HL-60 (cell line): ENCODE data around the gene PLEKHG1.

Experiments used
- CTCF ChIP-seq: IDR thresholded peaks from one replicate; pipeline ENCODE4 v1.5.1; 2011; ENCODE audit warnings: low read length, control low read depth, inconsistent platforms; ENCODE audit not compliant: insufficient read depth
- POLR2AphosphoS5 ChIP-seq: IDR thresholded peaks from 2 replicates; pipeline ENCODE4 v1.6.1; 2012; ENCODE audit warnings: low read depth
- SPI1 ChIP-seq: IDR thresholded peaks from 2 replicates; pipeline ENCODE4 v1.6.1; 2012; ENCODE audit warnings: low read depth, mild to moderate bottlenecking, borderline replicate concordance
- TF ChIP-seq, protein P1 (sequence below): IDR thresholded peaks from 2 replicates; pipeline ENCODE4 v1.6.1; 2012; ENCODE audit warnings: low read depth; ENCODE audit not compliant: insufficient replicate concordance

DNA sequence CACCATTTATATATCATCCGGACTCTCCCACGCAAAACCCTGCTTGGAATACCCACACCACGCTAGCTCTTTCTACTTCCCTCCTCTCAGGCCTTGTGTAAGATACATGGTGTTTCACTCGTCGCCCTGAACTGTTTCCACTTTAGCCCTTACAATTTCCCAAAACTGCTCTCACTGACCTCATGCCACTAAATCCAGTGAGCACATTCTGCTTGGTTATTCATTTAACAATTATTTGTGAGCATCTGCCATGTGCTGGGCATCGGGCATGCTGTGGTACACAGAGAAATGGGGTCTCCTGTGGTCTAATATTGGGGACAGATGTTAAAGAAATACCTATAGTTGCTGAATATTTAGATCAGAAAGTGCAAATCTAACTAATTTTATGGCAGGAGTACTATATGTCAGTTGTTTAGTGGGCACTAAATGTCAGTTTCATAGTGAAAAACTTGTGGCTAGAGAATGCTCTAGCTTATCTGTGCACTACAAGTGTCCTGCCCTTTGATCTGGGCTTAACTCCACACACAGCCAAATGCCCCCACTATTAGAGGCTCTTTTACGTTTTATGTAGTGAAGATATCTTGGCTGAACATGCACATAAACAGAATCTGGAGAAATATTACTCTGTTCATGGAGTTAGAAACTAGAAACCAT is 41.0 kb downstream of the PLEKHG1 start:
- no peak for TF ChIP-seq CTCF
- TF ChIP-seq POLR2AphosphoS5: no peak
- no peak for TF ChIP-seq SPI1
- TF ChIP-seq, protein P1, sequence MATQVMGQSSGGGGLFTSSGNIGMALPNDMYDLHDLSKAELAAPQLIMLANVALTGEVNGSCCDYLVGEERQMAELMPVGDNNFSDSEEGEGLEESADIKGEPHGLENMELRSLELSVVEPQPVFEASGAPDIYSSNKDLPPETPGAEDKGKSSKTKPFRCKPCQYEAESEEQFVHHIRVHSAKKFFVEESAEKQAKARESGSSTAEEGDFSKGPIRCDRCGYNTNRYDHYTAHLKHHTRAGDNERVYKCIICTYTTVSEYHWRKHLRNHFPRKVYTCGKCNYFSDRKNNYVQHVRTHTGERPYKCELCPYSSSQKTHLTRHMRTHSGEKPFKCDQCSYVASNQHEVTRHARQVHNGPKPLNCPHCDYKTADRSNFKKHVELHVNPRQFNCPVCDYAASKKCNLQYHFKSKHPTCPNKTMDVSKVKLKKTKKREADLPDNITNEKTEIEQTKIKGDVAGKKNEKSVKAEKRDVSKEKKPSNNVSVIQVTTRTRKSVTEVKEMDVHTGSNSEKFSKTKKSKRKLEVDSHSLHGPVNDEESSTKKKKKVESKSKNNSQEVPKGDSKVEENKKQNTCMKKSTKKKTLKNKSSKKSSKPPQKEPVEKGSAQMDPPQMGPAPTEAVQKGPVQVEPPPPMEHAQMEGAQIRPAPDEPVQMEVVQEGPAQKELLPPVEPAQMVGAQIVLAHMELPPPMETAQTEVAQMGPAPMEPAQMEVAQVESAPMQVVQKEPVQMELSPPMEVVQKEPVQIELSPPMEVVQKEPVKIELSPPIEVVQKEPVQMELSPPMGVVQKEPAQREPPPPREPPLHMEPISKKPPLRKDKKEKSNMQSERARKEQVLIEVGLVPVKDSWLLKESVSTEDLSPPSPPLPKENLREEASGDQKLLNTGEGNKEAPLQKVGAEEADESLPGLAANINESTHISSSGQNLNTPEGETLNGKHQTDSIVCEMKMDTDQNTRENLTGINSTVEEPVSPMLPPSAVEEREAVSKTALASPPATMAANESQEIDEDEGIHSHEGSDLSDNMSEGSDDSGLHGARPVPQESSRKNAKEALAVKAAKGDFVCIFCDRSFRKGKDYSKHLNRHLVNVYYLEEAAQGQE: no peak
